ENCODE data around the gene ARHGEF12.

The ARHGEF12 gene

GRCh38 chr11:120335908-120336640 lies at the start of gene ARHGEF12:
ARHGEF12 (plus strand) TSS chr11:120336413; CDS start chr11:120337244, 831 bp downstream.
- peak; percentile 97 for DNase-seq

- DNase-seq, result no peak
Observed at GRCh38 chr11:120288021-120288420, 48.2 kb upstream of the ARHGEF12 start.

- DNase-seq, result no peak
Observed at GRCh38 chr11:120289426-120289825, 46.8 kb upstream of the ARHGEF12 start.

GRCh38 chr11:120290956-120291355 lies 45.3 kb upstream of the ARHGEF12 start:
- DNase-seq, result no peak

GRCh38 chr11:120293038-120293800 lies 43.0 kb upstream of the ARHGEF12 start:
- no peak for DNase-seq

- DNase-seq, result no peak
Observed at GRCh38 chr11:120294096-120294495, 42.1 kb upstream of the ARHGEF12 start.

- no peak for DNase-seq
Observed at GRCh38 chr11:120295099-120295498, 41.1 kb upstream of the ARHGEF12 start.

GRCh38 chr11:120296554-120296953 lies 39.7 kb upstream of the ARHGEF12 start:
- DNase-seq, result no peak

GRCh38 chr11:120298461-120298860 lies 37.8 kb upstream of the ARHGEF12 start:
- DNase-seq, result no peak

GRCh38 chr11:120302001-120302805 lies 34.0 kb upstream of the ARHGEF12 start:
- no peak for DNase-seq

- peak; percentile 86 for DNase-seq
Observed at GRCh38 chr11:120303004-120303637, 33.1 kb upstream of the ARHGEF12 start.

GRCh38 chr11:120304526-120304925 lies 31.7 kb upstream of the ARHGEF12 start:
- DNase-seq, result no peak

GRCh38 chr11:120305286-120305685 lies 30.9 kb upstream of the ARHGEF12 start:
- DNase-seq, result no peak

- no peak for DNase-seq
Observed at GRCh38 chr11:120306519-120307242, 29.5 kb upstream of the ARHGEF12 start.

GRCh38 chr11:120307476-120307875 lies 28.7 kb upstream of the ARHGEF12 start:
- DNase-seq, result no peak

- DNase-seq, result no peak
Observed at GRCh38 chr11:120308081-120308480, 28.1 kb upstream of the ARHGEF12 start.

GRCh38 chr11:120310870-120311269 lies 25.3 kb upstream of the ARHGEF12 start:
- DNase-seq, result no peak

GRCh38 chr11:120314861-120315260 lies 21.4 kb upstream of the ARHGEF12 start:
- DNase-seq, result no peak

- no peak for DNase-seq
Observed at GRCh38 chr11:120316880-120317688, 19.1 kb upstream of the ARHGEF12 start.

- DNase-seq, result no peak
Observed at GRCh38 chr11:120317689-120318480, 18.3 kb upstream of the ARHGEF12 start.

Data from NCI-H1105 (cell line).